ENCODE measurements around the gene CSRNP3. TPM values are rescaled to one million over a fixed set of nuclear protein-coding genes. Genes with fewer than 3 reads are reported as not detected.
A peak's percentile ranks its signal among the peaks of the same experiment; 100 is the strongest.

The CSRNP3 gene
- total RNA-seq, 3 donors from 2014 or later (not counting 1 experiment from before 2014, with no cell fraction given) = not detected

DNA sequence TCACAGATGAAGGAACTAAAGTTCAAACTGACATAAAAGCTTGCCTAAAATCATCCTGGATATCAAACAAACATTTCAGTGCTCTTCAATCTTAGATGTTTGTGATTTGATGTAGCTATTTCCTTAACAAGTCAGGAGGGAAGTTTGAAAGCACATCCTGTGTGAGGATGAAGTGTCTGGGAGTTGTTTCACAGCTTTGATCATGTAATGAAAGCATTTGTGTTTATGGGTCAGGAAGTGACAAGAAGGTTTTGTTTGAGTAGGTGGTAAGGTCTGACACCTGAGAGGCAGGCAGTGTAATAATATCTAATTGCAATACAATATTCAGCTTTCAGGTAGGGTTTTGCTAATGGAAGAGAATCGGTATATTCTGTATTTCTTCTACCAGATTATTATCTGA, 26.0 kb upstream of the CSRNP3 start:
- Histone ChIP-seq H3K4me1 (ENCODE audit: control insufficient read depth, insufficient read depth, low read length) (peaks cover 7% of the 10 kb centered on the region), H3K4me3 (ENCODE audit: low read length) (no peak overlapping the region), H3K36me3 (ENCODE audit: control insufficient read depth, insufficient read depth, low read length) (no peaks in the 10 kb centered on the region), H3K27me3 (ENCODE audit: control insufficient read depth, insufficient read depth, low read length) (no peaks in the 10 kb centered on the region), H3K27ac (ENCODE audit: low read length) (peak overlapping the region; percentile 41), H3K9me3 (ENCODE audit: control insufficient read depth, insufficient read depth, low read length) (no peaks in the 10 kb centered on the region)
- H3K36me3 Mint-ChIP-seq = no peaks in the 10 kb centered on the region
- peak overlapping the region; percentile 52 for H3K4me3 Mint-ChIP-seq
- no peak for TF ChIP-seq CTCF (IDR thresholded peaks at IDR 0.05)
- DNase-seq = peak in 1 of 2 donors; percentile 34
- H3K4me1 Mint-ChIP-seq = peaks cover 38 to 42% of the 10 kb centered on the region in 2 donors
- ATAC-seq = peak; percentile 84 to 96 (median 93)
- WGBS (ENCODE audit: insufficient coverage) = no CpG with 5 or more reads among the region's 1 CpG
- H3K27me3 Mint-ChIP-seq (ENCODE audit: low read depth in 2 of 2) = no peaks in the 10 kb centered on the region
- H3K27ac Mint-ChIP-seq = peak overlapping the region; percentile 39 to 52
- intact Hi-C loops (cut with micrococcal nuclease) = loop anchor here (5.0 kb wide), 1 partner anchor 349 kb away; the partner anchor contains the start of gene GALNT3
- no peaks in the 10 kb centered on the region for H3K9me3 Mint-ChIP-seq

DNA sequence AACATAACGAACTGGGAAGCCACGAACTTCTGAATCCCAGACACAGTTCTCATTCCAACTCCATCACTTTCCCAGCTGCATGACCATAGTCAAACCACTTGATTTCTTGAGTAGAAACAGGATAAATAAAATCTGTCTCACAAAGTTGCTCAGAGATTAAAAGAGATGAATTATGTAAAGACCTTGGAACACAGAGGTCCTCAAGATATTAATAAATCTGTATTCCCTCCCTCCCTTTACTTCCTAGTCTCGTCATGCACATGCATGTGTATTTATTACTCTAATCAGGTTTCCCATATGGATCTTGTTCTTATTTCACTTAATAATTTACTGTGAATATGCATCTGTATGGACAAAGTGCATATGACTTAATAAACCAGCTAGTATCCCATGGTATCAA, 21.1 kb upstream of the CSRNP3 start:
- Mint-ChIP-seq H3K36me3 (no peaks in the 10 kb centered on the region), H3K27ac (no peak overlapping the region), H3K4me1 (peaks cover 35 to 40% of the 10 kb centered on the region in 2 donors), H3K27me3 (ENCODE audit: low read depth in 2 of 2) (no peaks in the 10 kb centered on the region), H3K9me3 (no peaks in the 10 kb centered on the region), H3K4me3 (no peak overlapping the region)
- no peaks in the 10 kb centered on the region for H3K9me3 ChIP-seq (ENCODE audit: control insufficient read depth, insufficient read depth, low read length)
- no peak for DNase-seq
- H3K36me3 ChIP-seq (ENCODE audit: control insufficient read depth, insufficient read depth, low read length) = no peaks in the 10 kb centered on the region
- no peaks in the 10 kb centered on the region for H3K27me3 ChIP-seq (ENCODE audit: control insufficient read depth, insufficient read depth, low read length)
- ATAC-seq = no peak
- H3K4me3 ChIP-seq (ENCODE audit: low read length) = no peak overlapping the region
- intact Hi-C loops (cut with micrococcal nuclease) = no loop called here
- no peak overlapping the region for H3K27ac ChIP-seq (ENCODE audit: low read length)
- peaks cover 4% of the 10 kb centered on the region for H3K4me1 ChIP-seq (ENCODE audit: control insufficient read depth, insufficient read depth, low read length)
- WGBS (ENCODE audit: insufficient coverage) = 77% methylated on average over 2 of the region's 3 CpGs
- TF ChIP-seq CTCF (IDR thresholded peaks at IDR 0.05) = no peak

DNA sequence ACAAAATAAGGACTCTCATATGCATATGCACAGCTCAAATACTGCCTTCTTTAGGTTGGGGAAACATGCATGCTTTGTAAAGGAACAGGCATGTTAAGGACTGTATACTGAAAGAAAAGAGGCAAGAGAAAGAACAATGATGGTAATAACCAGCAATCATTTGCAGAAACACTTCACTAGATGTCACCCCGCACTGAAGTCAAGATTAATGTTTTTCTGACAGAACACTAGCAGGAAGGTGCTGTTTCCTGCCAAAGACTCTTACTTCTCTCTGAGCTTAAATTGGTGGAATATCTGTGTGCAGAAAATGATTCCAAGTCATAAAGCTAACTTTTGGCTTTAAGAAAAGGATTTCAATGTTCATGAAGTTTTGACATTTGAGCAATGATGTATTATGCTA, 19.3 kb upstream of the CSRNP3 start:
- H3K9me3 ChIP-seq (ENCODE audit: control insufficient read depth, insufficient read depth, low read length) = no peaks in the 10 kb centered on the region
- Mint-ChIP-seq H3K4me1 (peaks cover 27 to 34% of the 10 kb centered on the region in 2 donors), H3K36me3 (no peaks in the 10 kb centered on the region), H3K9me3 (no peaks in the 10 kb centered on the region), H3K4me3 (no peak overlapping the region), H3K27me3 (ENCODE audit: low read depth in 2 of 2) (no peaks in the 10 kb centered on the region), H3K27ac (no peak overlapping the region)
- no peaks in the 10 kb centered on the region for H3K4me1 ChIP-seq (ENCODE audit: control insufficient read depth, insufficient read depth, low read length)
- H3K36me3 ChIP-seq (ENCODE audit: control insufficient read depth, insufficient read depth, low read length) = no peaks in the 10 kb centered on the region
- no peaks in the 10 kb centered on the region for H3K27me3 ChIP-seq (ENCODE audit: control insufficient read depth, insufficient read depth, low read length)
- H3K27ac ChIP-seq (ENCODE audit: low read length) = no peak overlapping the region
- no peak for DNase-seq
- ATAC-seq = peak in 1 of 3 donors; percentile 59
- 14% methylated on average over 1 of the region's 1 CpG for whole genome bisulfite sequencing (ENCODE audit: insufficient coverage)
- H3K4me3 ChIP-seq (ENCODE audit: low read length) = no peak overlapping the region
- TF ChIP-seq CTCF (IDR thresholded peaks at IDR 0.05) = no peak
- intact Hi-C loops (cut with micrococcal nuclease) = no loop called here

GRCh38 chr2:165452327-165452726, 17.2 kb upstream of the CSRNP3 start:
- intact Hi-C loops (cut with micrococcal nuclease) = no loop called here
- peaks cover 23 to 27% of the 10 kb centered on the region in 2 donors for H3K4me1 Mint-ChIP-seq

More at GRCh38 chr2:165452327-165452726, 17.2 kb upstream of the CSRNP3 start:
- Histone ChIP-seq H3K27ac (ENCODE audit: low read length) (no peak overlapping the region), H3K4me1 (ENCODE audit: control insufficient read depth, insufficient read depth, low read length) (no peaks in the 10 kb centered on the region), H3K4me3 (ENCODE audit: low read length) (no peak overlapping the region), H3K9me3 (ENCODE audit: control insufficient read depth, insufficient read depth, low read length) (no peaks in the 10 kb centered on the region), H3K27me3 (ENCODE audit: control insufficient read depth, insufficient read depth, low read length) (no peaks in the 10 kb centered on the region), H3K36me3 (ENCODE audit: control insufficient read depth, insufficient read depth, low read length) (no peaks in the 10 kb centered on the region)
- TF ChIP-seq CTCF (IDR thresholded peaks at IDR 0.05) = no peak
- peak overlapping the region in 1 of 2 donors; percentile 8 for H3K27ac Mint-ChIP-seq
- DNase-seq = no peak
- no peaks in the 10 kb centered on the region for H3K36me3 Mint-ChIP-seq
- ATAC-seq = no peak
- no peak overlapping the region for H3K4me3 Mint-ChIP-seq
- H3K27me3 Mint-ChIP-seq (ENCODE audit: low read depth in 2 of 2) = no peaks in the 10 kb centered on the region
- H3K9me3 Mint-ChIP-seq = peaks cover 0 to 2% of the 10 kb centered on the region in 2 donors
- 88% methylated on average over 2 of the region's 2 CpGs for WGBS (ENCODE audit: insufficient coverage)
